A172 (cell line): Measurements from ENCODE around the gene NPTN. TPM values are rescaled to one million over a fixed set of nuclear protein-coding genes. Genes with fewer than 3 reads are reported as not detected.
A peak's percentile ranks its signal among the peaks of the same experiment; 100 is the strongest.
"Not testable (repeated sequence)": the region's sequence is repeated elsewhere in the genome, so short reads cannot be mapped to it uniquely, and the experiment has no call there.

Source experiments
- DNase-seq: peaks from one replicate; pipeline ENCODE4 v3.0.0-alpha.2; 2015; ENCODE audit warnings: low spot score
- total RNA-seq: library from RNA; depleted of rRNA; stranded (reverse); fragments of >200 nt; shearing (Covaris generic); gene quantifications from 2 replicates; pipeline ENCODE4 v1.2.3, GENCODE V29; 2014

Gene NPTN
- total RNA-seq, 1 experiment from 2014 or later, result 77.2 TPM

- DNase-seq, result no peak
Measured at GRCh38 chr15:73573037-73573436, 60.2 kb downstream of the NPTN start.

DNA sequence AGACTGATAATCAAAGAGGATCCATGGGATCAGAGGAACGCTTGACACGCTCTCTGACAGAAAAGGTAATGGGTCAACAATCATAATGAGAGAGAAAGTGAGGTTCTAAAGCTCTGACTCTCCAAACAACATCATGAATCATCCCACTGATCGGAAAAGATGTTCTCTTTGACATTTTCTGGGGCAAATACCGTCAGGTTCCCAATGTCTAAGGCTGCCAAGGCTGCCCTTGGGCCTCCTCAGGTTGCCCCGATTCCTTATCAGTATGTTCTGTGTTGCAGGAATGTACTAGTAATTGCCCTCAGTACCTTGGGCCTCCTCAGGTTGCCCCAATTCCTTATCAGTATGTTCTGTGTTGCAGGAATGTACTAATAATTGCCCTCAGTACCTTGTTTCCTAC is 60.9 kb downstream of the NPTN start:
- DNase-seq, result no peak

DNA sequence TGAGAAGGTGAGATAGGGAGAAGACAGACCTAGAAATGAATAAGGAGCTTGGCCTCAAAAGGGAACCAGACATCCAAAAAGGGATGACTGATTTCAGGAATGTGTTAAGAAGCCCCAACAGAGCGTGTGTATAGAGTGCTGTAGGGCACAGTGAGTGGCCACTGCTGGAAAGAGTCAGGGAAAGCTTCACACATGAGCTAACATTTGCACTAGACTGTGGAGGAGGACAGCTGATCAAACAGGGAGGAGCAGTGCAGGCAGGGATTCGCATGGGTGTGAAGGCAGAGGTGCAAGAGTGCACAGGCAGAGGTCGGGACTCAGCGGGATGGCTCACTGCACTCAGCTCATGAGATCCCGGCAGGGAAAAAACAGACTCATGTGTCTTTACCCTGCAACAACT is 61.8 kb downstream of the NPTN start:
- no peak for DNase-seq

DNA sequence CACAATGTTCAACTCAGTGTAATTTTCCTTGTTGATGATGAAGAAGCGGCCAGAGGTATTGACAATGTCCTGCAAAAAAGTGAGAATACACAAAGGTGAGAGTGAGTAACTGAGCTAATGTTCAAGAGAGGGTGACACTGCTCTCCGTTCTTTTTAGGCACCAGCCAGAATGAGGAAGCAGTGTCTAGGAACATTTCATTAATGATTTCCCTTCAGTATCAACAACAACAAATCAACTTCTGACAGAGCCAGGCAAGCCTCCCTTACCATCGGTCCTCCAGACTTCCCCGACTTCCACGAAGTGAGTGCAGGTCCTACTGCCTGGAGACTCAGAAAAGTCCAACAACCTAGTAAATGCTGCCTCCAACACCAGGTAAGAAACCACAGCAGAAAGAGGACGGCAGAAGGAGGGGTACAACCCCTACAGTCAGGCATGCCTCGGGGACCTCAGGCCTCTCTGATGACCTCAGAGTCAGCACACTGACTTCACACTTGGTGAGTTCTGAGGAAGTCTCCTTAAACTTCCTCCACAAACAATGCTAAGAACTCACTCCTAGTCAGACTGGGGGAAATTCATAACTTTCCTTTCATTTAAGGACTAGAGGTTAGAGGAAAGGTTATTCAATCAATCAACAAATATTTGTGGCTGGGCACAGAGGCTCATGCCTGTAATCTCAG is 62.7 kb downstream of the NPTN start:
- DNase-seq, result no peak

DNA sequence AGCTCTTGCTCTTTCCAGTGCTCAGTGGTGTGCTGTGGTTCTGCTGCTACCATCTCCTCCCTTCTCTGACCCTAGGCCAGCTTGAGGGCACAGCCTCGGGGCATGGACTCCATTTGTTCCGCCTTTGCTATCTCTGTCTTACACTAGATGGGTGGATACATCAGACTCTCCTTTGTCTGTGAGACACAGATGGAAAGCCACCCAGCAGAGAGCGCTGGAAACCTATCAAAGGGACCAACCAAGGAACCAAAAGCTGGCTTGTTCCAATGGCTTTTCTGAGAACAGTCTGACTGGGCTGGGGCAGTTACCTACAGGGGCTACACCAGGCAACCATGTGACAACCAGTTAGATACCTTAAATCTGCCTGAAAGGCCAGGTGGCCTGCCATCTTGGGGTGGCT is 63.8 kb downstream of the NPTN start:
- no peak for DNase-seq

DNA sequence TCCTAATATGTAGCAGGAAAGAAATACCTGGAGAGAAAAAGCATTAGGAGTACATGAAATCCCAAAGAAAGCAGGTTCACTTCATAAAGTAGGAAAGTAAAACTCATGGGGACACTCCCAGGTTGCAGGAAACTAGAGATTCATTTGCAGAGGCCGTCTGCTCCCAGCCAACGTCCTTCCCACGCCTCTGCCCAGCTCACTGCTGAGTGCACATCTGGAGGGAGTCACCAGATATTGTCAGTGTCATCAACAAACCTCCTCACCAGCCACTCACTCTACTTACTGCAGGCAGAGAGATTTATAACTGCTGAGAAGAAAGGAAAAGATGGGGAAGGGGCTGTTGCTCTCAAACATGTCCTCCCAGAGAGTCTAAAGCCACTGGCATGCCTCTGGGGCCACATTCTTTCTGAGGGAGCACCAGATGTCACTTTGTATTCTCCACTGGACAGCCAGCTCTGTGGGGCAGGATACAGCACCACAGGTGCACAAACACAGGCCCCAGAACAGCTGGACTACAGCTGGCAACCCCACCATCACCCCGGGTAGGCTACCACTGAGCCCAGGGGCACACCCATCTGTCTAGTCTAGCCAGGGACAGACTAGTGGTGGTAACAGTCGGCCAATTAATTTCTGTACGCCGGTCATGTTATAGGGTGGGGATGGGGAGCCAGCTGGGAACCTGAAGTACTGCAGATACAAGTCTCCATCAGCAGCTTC is 64.5 kb downstream of the NPTN start:
- no peak for DNase-seq

- no peak for DNase-seq
Measured at GRCh38 chr15:73567020-73567419, 66.2 kb downstream of the NPTN start.

- peak; percentile 77 for DNase-seq
Measured at GRCh38 chr15:73564255-73564654, 68.9 kb downstream of the NPTN start.

- peak; percentile 33 for DNase-seq
Measured at GRCh38 chr15:73560501-73561117, 72.6 kb downstream of the NPTN start.

- DNase-seq, result no peak
Measured at GRCh38 chr15:73558529-73558928, 74.7 kb downstream of the NPTN start.

- no peak for DNase-seq
Measured at GRCh38 chr15:73555080-73555479, 78.1 kb downstream of the NPTN start.

- DNase-seq, result no peak
Measured at GRCh38 chr15:73550190-73550589, 83.0 kb downstream of the NPTN start.

- DNase-seq, result not testable (repeated sequence)
Measured at GRCh38 chr15:73548925-73549324, 84.3 kb downstream of the NPTN start.

DNA sequence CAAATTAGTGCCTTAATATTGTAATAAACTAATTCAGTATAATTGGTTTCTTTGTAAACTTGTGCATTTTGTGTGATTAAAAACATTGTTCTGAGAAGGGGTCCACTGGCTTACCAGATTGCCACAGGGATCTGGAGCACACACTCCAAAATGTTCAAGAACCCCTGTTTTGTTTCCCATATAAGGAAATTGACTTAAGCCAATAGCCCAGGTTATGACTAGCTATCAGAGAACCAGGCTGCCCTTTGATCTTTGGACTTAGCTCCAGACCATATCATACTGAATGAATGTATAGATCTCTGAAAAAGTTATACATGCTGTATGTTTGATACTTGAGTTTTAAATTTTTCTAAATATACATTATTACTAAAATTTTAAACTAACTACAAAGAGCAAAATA is 91.7 kb downstream of the NPTN start:
- DNase-seq, result no peak

- no peak for DNase-seq
Measured at GRCh38 chr15:73540161-73540560, 93.0 kb downstream of the NPTN start.

GRCh38 chr15:73539212-73540128 is 93.7 kb downstream of the NPTN start:
- DNase-seq, result no peak

DNA sequence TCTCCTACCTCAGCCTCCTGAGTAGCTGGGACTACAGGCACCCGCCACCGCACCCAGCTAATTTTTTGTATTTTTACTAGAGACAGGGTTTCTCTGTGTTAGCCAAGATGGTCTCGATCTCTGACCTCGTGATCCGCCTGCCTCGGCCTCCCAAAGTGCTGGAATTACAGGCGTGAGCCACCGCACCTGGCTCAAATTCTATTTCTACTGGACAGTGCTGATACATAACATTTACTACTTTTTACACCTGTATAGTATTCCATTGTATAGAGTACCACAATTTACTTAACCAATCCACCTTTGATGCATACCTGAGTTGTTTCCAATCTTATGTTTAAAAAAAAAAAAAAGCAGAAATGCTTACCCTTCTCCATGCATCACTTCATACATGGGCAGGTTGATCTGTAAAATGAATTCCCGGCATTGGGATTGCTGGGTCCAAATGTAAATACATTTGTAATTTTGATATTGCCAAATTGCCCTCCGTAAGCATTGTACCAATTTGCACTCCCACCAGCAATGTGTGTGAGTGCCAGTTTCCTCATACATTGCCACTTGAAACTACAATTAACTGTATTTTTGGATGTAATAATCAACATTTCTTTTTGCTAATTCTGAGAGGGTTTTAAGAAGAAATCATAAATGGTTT is 94.5 kb downstream of the NPTN start:
- DNase-seq, result no peak

DNA sequence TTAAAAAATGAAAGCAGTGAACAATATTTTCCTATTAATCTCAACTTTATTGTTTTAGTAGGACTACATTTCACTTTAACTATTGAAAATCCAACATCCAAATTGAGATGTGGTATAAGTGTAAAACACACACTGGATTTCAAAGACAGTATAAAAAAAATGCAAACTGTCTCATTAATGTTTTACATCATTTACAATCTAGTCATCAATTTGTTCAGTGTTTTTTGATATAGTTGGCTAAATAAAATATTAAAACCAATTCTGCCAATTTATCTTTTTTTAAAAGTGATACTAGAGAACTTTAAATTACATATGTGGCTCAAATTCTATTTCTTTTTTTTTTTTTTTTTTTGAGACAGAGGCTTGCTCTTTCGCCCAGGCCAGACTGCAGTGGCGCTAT is 95.1 kb downstream of the NPTN start:
- DNase-seq, result no peak

DNA sequence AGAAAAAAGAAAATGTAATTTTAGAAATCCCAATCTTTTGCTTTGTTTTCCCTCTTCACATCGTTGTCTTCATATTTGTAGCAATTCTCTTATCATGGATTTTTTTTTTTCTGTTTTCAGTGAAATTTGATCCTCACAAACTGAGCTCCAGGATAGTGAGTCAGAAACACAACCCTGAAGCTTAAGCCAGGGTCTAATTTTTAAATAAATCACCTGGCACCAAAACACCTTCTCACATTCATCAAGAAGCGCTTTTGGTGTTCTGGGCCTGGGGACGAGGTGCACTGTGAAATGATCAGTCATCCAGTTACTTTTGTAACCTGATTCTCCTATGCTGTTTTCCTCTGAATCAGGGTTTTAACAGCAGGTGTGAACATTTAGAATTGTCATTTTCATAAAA is 102.5 kb downstream of the NPTN start:
- no peak for DNase-seq

- DNase-seq, result no peak
Measured at GRCh38 chr15:73527598-73527997, 105.6 kb downstream of the NPTN start.

- DNase-seq, result no peak
Measured at GRCh38 chr15:73524919-73525318, 108.3 kb downstream of the NPTN start.

GRCh38 chr15:73522011-73522410 is 111.2 kb downstream of the NPTN start:
- no peak for DNase-seq
